OCI-LY7 (cell line): ENCODE measurements around the gene SETBP1. TPM values are rescaled to one million over a fixed set of nuclear protein-coding genes. Genes with fewer than 3 reads are reported as not detected.

Experiments used
- BruUV-seq: library from RNA; stranded (reverse); fragments of 400-500 nt; replicated peaks from 2 replicates; lab custom pipeline; 2021; lab: Mats Ljungman, UMichigan
- CTCF ChIA-PET: fragments of 300-600 bp; sonication (Branson Sonifier 250); formaldehyde crosslinking; loops from one replicate; lab custom pipeline; 2022; ENCODE audit warnings: antibody characterized with exemption; ENCODE audit not compliant: unreplicated experiment; lab: Charles Lee
- POLR2A ChIA-PET: fragments of 300-600 bp; sonication (Branson Sonifier 250); formaldehyde crosslinking; loops from one replicate; lab custom pipeline; 2022; ENCODE audit warnings: antibody characterized with exemption; lab: Charles Lee
- DNase-seq: peaks from one replicate; pipeline ENCODE4 v3.0.0-alpha.2; 2015; ENCODE audit warnings: low spot score
- H2AFZ ChIP-seq: fragments of 200-600 bp; sonication (generic), shearing (Covaris generic); 2 replicates; pipeline ENCODE4 v1.6.1; 2014; ENCODE audit warnings: mild to moderate bottlenecking, antibody characterized with exemption, low read length, moderate library complexity
- H3K27ac ChIP-seq: fragments of 200-600 bp; sonication (generic); 2 replicates; pipeline ENCODE4 v1.5.1; 2014; ENCODE audit warnings: mixed run types, low read depth, mild to moderate bottlenecking, moderate library complexity, low read length, inconsistent platforms; ENCODE audit not compliant: poor library complexity, severe bottlenecking
- H3K36me3 ChIP-seq: fragments of 200-600 bp; sonication (generic); 2 replicates; pipeline ENCODE4 v1.6.1; 2014; ENCODE audit warnings: mild to moderate bottlenecking, antibody characterized with exemption, low read length, moderate library complexity, mixed read lengths; ENCODE audit not compliant: insufficient read depth
- H3K4me1 ChIP-seq: fragments of 200-600 bp; sonication (generic); 2 replicates; pipeline ENCODE4 v1.5.1; 2014; ENCODE audit warnings: mild to moderate bottlenecking, low read length; ENCODE audit not compliant: insufficient read depth, poor library complexity, severe bottlenecking
- H3K4me2 ChIP-seq: fragments of 200-600 bp; sonication (generic); 2 replicates; pipeline ENCODE4 v1.6.1; 2014; ENCODE audit warnings: mild to moderate bottlenecking, low read length
- H3K4me3 ChIP-seq: fragments of 200-600 bp; sonication (generic); 2 replicates; pipeline ENCODE4 v1.5.1; 2014; ENCODE audit warnings: mild to moderate bottlenecking, low read depth, low read length; ENCODE audit not compliant: poor library complexity, severe bottlenecking
- H3K79me2 ChIP-seq: fragments of 200-600 bp; sonication (generic); 2 replicates; pipeline ENCODE4 v1.6.1; 2016; ENCODE audit warnings: low read depth, mild to moderate bottlenecking, low read length, moderate library complexity, mixed read lengths; ENCODE audit not compliant: insufficient read depth
- H3K9me2 ChIP-seq: fragments of 200-600 bp; sonication (generic); 2 replicates; pipeline ENCODE4 v1.6.1; 2016; ENCODE audit warnings: mild to moderate bottlenecking, low read length, mixed read lengths; ENCODE audit not compliant: insufficient read depth
- H3K9me3 ChIP-seq: fragments of 200-600 bp; sonication (generic); 2 replicates; pipeline ENCODE4 v1.6.1; 2014; ENCODE audit warnings: mild to moderate bottlenecking, mixed run types, low read length, mixed read lengths
- H4K20me1 ChIP-seq: fragments of 200-600 bp; sonication (generic); 2 replicates; pipeline ENCODE4 v1.6.1; 2014; ENCODE audit warnings: mild to moderate bottlenecking, antibody characterized with exemption, low read length, moderate library complexity, mixed read lengths; ENCODE audit not compliant: insufficient read depth
- EZH2phosphoT487 ChIP-seq: fragments of 200-600 bp; sonication (generic); IDR thresholded peaks from 2 replicates; pipeline ENCODE4 v1.6.1; 2018; ENCODE audit warnings: low read depth, borderline replicate concordance, mild to moderate bottlenecking, mixed run types, antibody characterized with exemption, low read length, moderate library complexity, mixed read lengths
- intact Hi-C: fragments of 100-400 bp; cut with micrococcal nuclease; formaldehyde crosslinking; loops from one replicate; pipeline ENCODE4 v1.10.0; 2022; ENCODE audit not compliant: unreplicated experiment
- total RNA-seq, 2 experiments: library from RNA; depleted of rRNA in 1 of 2; stranded (reverse); fragments of >200 nt in 1 of 2; shearing (Covaris generic) in 1 of 2; gene quantifications; 2 replicates each; pipeline ENCODE4 v1.2.3, GENCODE V29; 2014 to 2022
- TF ChIP-seq, protein P1 (sequence below): fragments of 200-600 bp; sonication (generic); conservative IDR thresholded peaks from 2 replicates; pipeline ENCODE4 v1.5.1; 2014; ENCODE audit warnings: mild to moderate bottlenecking, antibody characterized with exemption, low read length, moderate library complexity, mixed read lengths

The SETBP1 gene
- total RNA-seq, 2 experiments from 2014 or later = 2.6 to 9.1 TPM

DNA sequence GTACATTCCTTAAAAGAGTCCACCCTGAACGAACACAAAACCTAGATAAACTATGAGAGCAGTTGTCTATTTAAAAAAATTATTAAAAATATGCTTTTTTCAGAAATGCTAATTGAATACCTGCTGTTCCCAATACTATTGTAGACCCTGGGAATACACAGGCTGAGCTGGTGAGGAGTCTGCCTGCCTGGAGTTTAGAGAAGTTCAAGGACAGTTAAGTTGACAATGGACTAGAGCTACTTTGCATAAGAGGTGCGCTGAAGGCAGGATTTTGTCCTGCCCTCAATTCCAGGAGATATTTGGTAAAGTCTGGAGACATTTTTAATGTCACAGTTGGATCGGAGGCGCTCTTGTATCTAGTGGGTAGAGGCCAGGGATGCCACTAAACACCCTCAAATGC is 110.2 kb downstream of the SETBP1 start:
- Histone ChIP-seq H3K4me3 (no peak overlapping the region), H3K79me2 (no peaks in the 10 kb centered on the region), H3K9me3 (no peaks in the 10 kb centered on the region), H3K4me2 (no peak overlapping the region), H3K27ac (no peak overlapping the region), H3K4me1 (peaks cover 9% of the 10 kb centered on the region), H4K20me1 (no peaks in the 10 kb centered on the region), H2AFZ (no peak overlapping the region), H3K9me2 (no peaks in the 10 kb centered on the region), H3K36me3 (no peaks in the 10 kb centered on the region)
- intact Hi-C loops = no loop called here
- CTCF ChIA-PET = no interaction called here
- DNase-seq = no peak
- TF ChIP-seq, protein P1, sequence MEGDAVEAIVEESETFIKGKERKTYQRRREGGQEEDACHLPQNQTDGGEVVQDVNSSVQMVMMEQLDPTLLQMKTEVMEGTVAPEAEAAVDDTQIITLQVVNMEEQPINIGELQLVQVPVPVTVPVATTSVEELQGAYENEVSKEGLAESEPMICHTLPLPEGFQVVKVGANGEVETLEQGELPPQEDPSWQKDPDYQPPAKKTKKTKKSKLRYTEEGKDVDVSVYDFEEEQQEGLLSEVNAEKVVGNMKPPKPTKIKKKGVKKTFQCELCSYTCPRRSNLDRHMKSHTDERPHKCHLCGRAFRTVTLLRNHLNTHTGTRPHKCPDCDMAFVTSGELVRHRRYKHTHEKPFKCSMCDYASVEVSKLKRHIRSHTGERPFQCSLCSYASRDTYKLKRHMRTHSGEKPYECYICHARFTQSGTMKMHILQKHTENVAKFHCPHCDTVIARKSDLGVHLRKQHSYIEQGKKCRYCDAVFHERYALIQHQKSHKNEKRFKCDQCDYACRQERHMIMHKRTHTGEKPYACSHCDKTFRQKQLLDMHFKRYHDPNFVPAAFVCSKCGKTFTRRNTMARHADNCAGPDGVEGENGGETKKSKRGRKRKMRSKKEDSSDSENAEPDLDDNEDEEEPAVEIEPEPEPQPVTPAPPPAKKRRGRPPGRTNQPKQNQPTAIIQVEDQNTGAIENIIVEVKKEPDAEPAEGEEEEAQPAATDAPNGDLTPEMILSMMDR = no peak
- TF ChIP-seq EZH2phosphoT487 = no peak
- POLR2A ChIA-PET = no interaction called here
- no TSS peak for BruUV-seq

DNA sequence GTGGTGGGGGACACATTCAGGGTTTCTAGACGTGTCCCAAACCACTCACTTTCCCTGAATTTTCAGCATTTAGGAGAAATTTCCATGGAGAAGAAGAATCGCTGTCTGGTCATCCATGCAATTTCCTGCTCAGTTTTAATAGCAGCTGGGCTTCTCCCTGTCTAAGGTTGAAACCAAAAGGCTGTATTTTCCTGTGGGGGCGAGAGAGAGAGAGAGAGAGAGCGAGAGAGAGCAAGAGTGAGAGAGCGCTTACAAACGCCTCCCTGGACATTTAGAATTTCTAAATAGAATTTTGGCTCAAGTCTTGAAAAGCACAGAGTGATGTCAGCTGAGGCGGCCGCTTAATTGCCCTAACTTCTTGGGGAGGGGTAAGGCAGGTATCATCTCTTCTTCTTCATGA is 110.8 kb downstream of the SETBP1 start:
- Histone ChIP-seq H3K9me3 (no peaks in the 10 kb centered on the region), H3K4me3 (no peak overlapping the region), H3K79me2 (no peaks in the 10 kb centered on the region), H3K4me1 (peaks cover 7% of the 10 kb centered on the region), H3K27ac (no peak overlapping the region), H3K4me2 (no peak overlapping the region), H3K9me2 (no peaks in the 10 kb centered on the region), H2AFZ (no peak overlapping the region), H3K36me3 (no peaks in the 10 kb centered on the region), H4K20me1 (no peaks in the 10 kb centered on the region)
- intact Hi-C loops = no loop called here
- BruUV-seq = no TSS peak
- TF ChIP-seq, protein P1 = no peak
- no peak for TF ChIP-seq EZH2phosphoT487
- POLR2A ChIA-PET = no interaction called here
- CTCF ChIA-PET = no interaction called here
- no peak for DNase-seq

DNA sequence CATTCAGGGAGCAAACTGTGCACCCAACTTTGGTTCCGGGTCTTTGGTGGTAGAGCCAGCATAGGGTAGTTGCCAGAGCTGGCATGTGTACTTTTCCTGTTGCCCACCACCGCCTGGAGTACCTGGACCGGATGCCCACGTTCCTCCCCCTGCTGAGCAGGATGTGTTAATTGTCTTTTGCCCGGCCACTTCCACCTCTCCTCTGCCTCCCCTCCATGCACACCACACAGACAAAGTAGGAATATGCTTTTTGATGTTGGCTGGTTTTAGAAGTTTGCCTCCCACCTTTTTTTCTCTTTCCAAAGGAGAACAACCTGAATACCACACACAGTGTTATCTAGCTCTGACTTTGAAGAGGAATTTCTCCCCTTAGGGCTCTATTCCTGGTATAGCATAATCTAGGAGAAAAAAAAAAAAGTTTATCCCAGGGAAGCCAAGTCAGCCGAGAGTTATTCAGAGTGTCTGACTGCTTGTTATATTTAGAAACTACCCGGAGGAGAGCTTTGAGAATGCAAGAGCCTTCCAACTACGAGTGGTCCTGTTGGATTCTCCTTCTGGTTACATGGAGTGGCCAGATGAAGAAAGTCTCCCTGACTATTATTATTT is 111.9 kb downstream of the SETBP1 start:
- Histone ChIP-seq H2AFZ (no peak overlapping the region), H3K4me3 (no peak overlapping the region), H3K4me2 (no peak overlapping the region), H3K79me2 (no peaks in the 10 kb centered on the region), H3K4me1 (no peaks in the 10 kb centered on the region), H3K36me3 (no peaks in the 10 kb centered on the region), H3K27ac (no peak overlapping the region), H3K9me3 (no peaks in the 10 kb centered on the region), H4K20me1 (no peaks in the 10 kb centered on the region), H3K9me2 (no peaks in the 10 kb centered on the region)
- no TSS peak for BruUV-seq
- ChIA-PET POLR2A (no interaction called here), CTCF (no interaction called here)
- no peak for DNase-seq
- intact Hi-C loops = no loop called here
- TF ChIP-seq, protein P1 = no peak
- TF ChIP-seq EZH2phosphoT487 = no peak
